ENCODE measurements around the gene EDEM1. TPM values are rescaled to one million over a fixed set of nuclear protein-coding genes. Genes with fewer than 3 reads are reported as not detected.

Gene EDEM1
- polyA plus RNA-seq, 1 of the 3 experiments (the other 2 are of a cell fraction), result 25.2 TPM

- Histone ChIP-seq H3K79me2 (ENCODE audit: insufficient read depth) (peaks cover 93% of the 10 kb centered on the region), H4K20me1 (ENCODE audit: insufficient read depth) (peaks cover 41% of the 10 kb centered on the region), H3K9me2 (no peaks in the 10 kb centered on the region), H3K9me3 (no peaks in the 10 kb centered on the region), H2AFZ (ENCODE audit: low read depth) (no peak overlapping the region), H3K4me3 (ENCODE audit: low read depth in 2 of 2, low read length in 1 of 2) (no peak overlapping the region), H3F3A (replicated peaks; ENCODE audit: insufficient read depth) (peaks cover 11% of the 10 kb centered on the region), H3K9ac (no peak overlapping the region), H3K36me3 (replicated peaks in 1 of 2; ENCODE audit: control insufficient read depth in 1 of 2, insufficient read depth in 2 of 2, low read length in 1 of 2) (peaks cover 0 to 5% of the 10 kb centered on the region in 2 experiments), H3K27ac (ENCODE audit: low read depth in 2 of 2, low read length in 1 of 2) (no peak overlapping the region), H3K4me1 (ENCODE audit: control insufficient read depth in 1 of 2, insufficient read depth in 2 of 2, low read depth in 1 of 2, low read length in 1 of 2) (peaks cover 6 to 18% of the 10 kb centered on the region in 2 experiments; a peak in 3 of 4 replicates), H3K27me3 (ENCODE audit: insufficient read depth) (no peaks in the 10 kb centered on the region), H3K4me2 (no peak overlapping the region)
- TF ChIP-seq RAD21 (IDR thresholded peaks at IDR 0.05; ENCODE audit: low read length) (no peak), CTCF (IDR thresholded peaks at IDR 0.05) (no peak), MAX (IDR thresholded peaks at IDR 0.05; ENCODE audit: low read depth) (no peak), SIN3A (IDR thresholded peaks at IDR 0.05; ENCODE audit: borderline replicate concordance, low read depth, low read length) (no peak), TCF12 (IDR thresholded peaks at IDR 0.05) (no peak), JUND (IDR thresholded peaks at IDR 0.05) (no peak), USF2 (IDR thresholded peaks at IDR 0.05; ENCODE audit: borderline replicate concordance, low read depth, low read length) (no peak), RXRA (IDR thresholded peaks at IDR 0.05; ENCODE audit: borderline replicate concordance, low read depth) (no peak), GABPA (IDR thresholded peaks at IDR 0.05; ENCODE audit: low read depth) (no peak), ZBTB33 (IDR thresholded peaks at IDR 0.05; ENCODE audit: borderline replicate concordance, low read depth) (no peak), EP300 (IDR thresholded peaks at IDR 0.05; ENCODE audit: borderline replicate concordance in 1 of 2, low read depth in 1 of 2, low read length in 1 of 2) (no peak)
- POLR2A ChIA-PET, result no interaction called here
- no peak for DNase-seq
- 99% methylated on average over 4 of the region's 4 CpGs for WGBS (ENCODE audit: low lambda C conversion rate)
- CTCF ChIA-PET, result no interaction called here
These were observed 21.8 kb upstream of the EDEM1 start for GRCh38 chr3:5165698-5166097.

- H3K27me3 ChIP-seq (ENCODE audit: insufficient read depth), result no peaks in the 10 kb centered on the region
- H3K4me1 ChIP-seq (ENCODE audit: control insufficient read depth in 1 of 2, insufficient read depth in 2 of 2, low read depth in 1 of 2, low read length in 1 of 2), result peaks cover 3 to 7% of the 10 kb centered on the region in 2 experiments; a peak in 2 of 4 replicates
- H3K36me3 ChIP-seq (replicated peaks in 1 of 2; ENCODE audit: control insufficient read depth in 1 of 2, insufficient read depth in 2 of 2, low read length in 1 of 2), result peaks cover 0 to 15% of the 10 kb centered on the region in 2 experiments
- no peak for DNase-seq
- H3K4me3 ChIP-seq (ENCODE audit: low read depth in 2 of 2, low read length in 1 of 2), result no peak overlapping the region
- no peak overlapping the region for H3K27ac ChIP-seq (ENCODE audit: low read depth in 2 of 2, low read length in 1 of 2)
- WGBS (ENCODE audit: low lambda C conversion rate), result 90% methylated on average over 2 of the region's 2 CpGs
- H3K9me2 ChIP-seq, result no peaks in the 10 kb centered on the region
- ChIA-PET POLR2A (no interaction called here), CTCF (interaction anchor here (1.0 kb wide), 1 partner anchor 19 kb away, joined by 3 read pairs; no protein-coding TSS in a partner anchor)
- TF ChIP-seq GATA2 (CRISPR knock-in tag; IDR thresholded peaks at IDR 0.05) (no peak), RFX5 (IDR thresholded peaks at IDR 0.05; ENCODE audit: low read length) (no peak), EZH2phosphoT487 (IDR thresholded peaks at IDR 0.05; ENCODE audit: borderline replicate concordance, low read depth) (no peak), MEF2A (IDR thresholded peaks at IDR 0.05; ENCODE audit: borderline replicate concordance, low read depth) (no peak), FOXJ3 (CRISPR knock-in tag; IDR thresholded peaks at IDR 0.05) (no peak), USF1 (IDR thresholded peaks at IDR 0.05; ENCODE audit: borderline replicate concordance, low read depth) (no peak), IRF3 (IDR thresholded peaks at IDR 0.05; ENCODE audit: low read depth, low read length) (no peak)
- no peaks in the 10 kb centered on the region for H3K9me3 ChIP-seq
- H4K20me1 ChIP-seq (ENCODE audit: insufficient read depth), result peaks cover 29% of the 10 kb centered on the region
- no peak overlapping the region for H3K9ac ChIP-seq
- no peak overlapping the region for H3K4me2 ChIP-seq
- no peak overlapping the region for H2AFZ ChIP-seq (ENCODE audit: low read depth)
- H3K79me2 ChIP-seq (ENCODE audit: insufficient read depth), result peaks cover 90% of the 10 kb centered on the region
- peaks cover 7% of the 10 kb centered on the region for H3F3A ChIP-seq (replicated peaks; ENCODE audit: insufficient read depth)
These were observed 20.7 kb upstream of the EDEM1 start for GRCh38 chr3:5166846-5167245.

Data from SK-N-SH (cell line).